Measurements from ENCODE around the gene SFTPD. TPM values are rescaled to one million over a fixed set of nuclear protein-coding genes. Genes with fewer than 3 reads are reported as not detected.
A peak's percentile ranks its signal among the peaks of the same experiment; 100 is the strongest.
"Not testable (repeated sequence)": the region's sequence is repeated elsewhere in the genome, so short reads cannot be mapped to it uniquely, and the experiment has no call there.

Gene SFTPD
- total RNA-seq, 1 experiment from 2014 or later = not detected

GRCh38 chr10:79925614-79926013 is 23.3 kb downstream of the SFTPD start:
- DNase-seq (ENCODE audit: low spot score) = no peak

- no peak for DNase-seq (ENCODE audit: low spot score)
These were observed 25.2 kb downstream of the SFTPD start for GRCh38 chr10:79923669-79924068.

GRCh38 chr10:79923145-79923544 is 25.8 kb downstream of the SFTPD start:
- no peak for DNase-seq (ENCODE audit: low spot score)

GRCh38 chr10:79922011-79922412 is 26.9 kb downstream of the SFTPD start:
- DNase-seq (ENCODE audit: low spot score) = not testable (repeated sequence)

GRCh38 chr10:79915838-79916237 is 33.1 kb downstream of the SFTPD start:
- DNase-seq (ENCODE audit: low spot score) = not testable (repeated sequence)

- not testable (repeated sequence) for DNase-seq (ENCODE audit: low spot score)
These were observed 34.4 kb downstream of the SFTPD start for GRCh38 chr10:79914512-79914911.

- no peak for DNase-seq (ENCODE audit: low spot score)
These were observed 38.1 kb downstream of the SFTPD start for GRCh38 chr10:79910836-79911235.

GRCh38 chr10:79910344-79910743 is 38.6 kb downstream of the SFTPD start:
- DNase-seq (ENCODE audit: low spot score) = no peak

GRCh38 chr10:79905322-79906314 is 43.3 kb downstream of the SFTPD start:
- DNase-seq (ENCODE audit: low spot score) = peak; percentile 56

- DNase-seq (ENCODE audit: low spot score) = peak; percentile 61
These were observed 44.1 kb downstream of the SFTPD start for GRCh38 chr10:79904671-79905321.

- DNase-seq (ENCODE audit: low spot score) = not testable (repeated sequence)
These were observed 47.3 kb downstream of the SFTPD start for GRCh38 chr10:79901571-79901970.

GRCh38 chr10:79898597-79899325 is 50.1 kb downstream of the SFTPD start:
- no peak for DNase-seq (ENCODE audit: low spot score)

GRCh38 chr10:79892896-79893295 is 56.0 kb downstream of the SFTPD start:
- not testable (repeated sequence) for DNase-seq (ENCODE audit: low spot score)

GRCh38 chr10:79890469-79890868 is 58.4 kb downstream of the SFTPD start:
- no peak for DNase-seq (ENCODE audit: low spot score)

- DNase-seq (ENCODE audit: low spot score) = not testable (repeated sequence)
These were observed 59.9 kb downstream of the SFTPD start for GRCh38 chr10:79888984-79889383.

Other genes starting within 250 kb of the SFTPD start
- gene NUTM2B, start 245.9 kb downstream of the SFTPD start, total RNA-seq (2014; rRNA removed; shearing (Covaris generic)) = 1.2 TPM in 2 replicates
- 0.07 TPM in 1 of 2 replicates, not detected in the other for gene NUTM2E, start 122.4 kb downstream of the SFTPD start, total RNA-seq (2014; rRNA removed; shearing (Covaris generic))
- gene TMEM254, start 129.6 kb upstream of the SFTPD start, total RNA-seq (2014; rRNA removed; shearing (Covaris generic)) = 12.1 and 14.0 TPM in 2 replicates
- 0.21 TPM in 1 of 2 replicates, not detected in the other for gene PLAC9, start 183.6 kb upstream of the SFTPD start, total RNA-seq (2014; rRNA removed; shearing (Covaris generic))

All from A172 (cell line).